Dermis microvascular lymphatic vessel endothelial cell (primary cell): ENCODE measurements around the gene KIFC3. TPM values are rescaled to one million over a fixed set of nuclear protein-coding genes. Genes with fewer than 3 reads are reported as not detected.
A peak's percentile ranks its signal among the peaks of the same experiment; 100 is the strongest.
"Not testable (repeated sequence)": the region's sequence is repeated elsewhere in the genome, so short reads cannot be mapped to it uniquely, and the experiment has no call there.

Source experiments
- DNase-seq, 2 donors: peaks; one replicate each; pipeline versions ENCODE4 v3.0.0 to v3.0.0-alpha.2; 2010; ENCODE audit warnings: low read depth in 2 of 2
- total RNA-seq: library from RNA; depleted of rRNA; stranded (reverse); fragments of >200 nt; gene quantifications from 2 replicates; pipeline ENCODE4 v1.2.1, GENCODE V29; 2014

Gene KIFC3
- total RNA-seq, 1 donor from 2014 or later, result 31.1 TPM

DNA sequence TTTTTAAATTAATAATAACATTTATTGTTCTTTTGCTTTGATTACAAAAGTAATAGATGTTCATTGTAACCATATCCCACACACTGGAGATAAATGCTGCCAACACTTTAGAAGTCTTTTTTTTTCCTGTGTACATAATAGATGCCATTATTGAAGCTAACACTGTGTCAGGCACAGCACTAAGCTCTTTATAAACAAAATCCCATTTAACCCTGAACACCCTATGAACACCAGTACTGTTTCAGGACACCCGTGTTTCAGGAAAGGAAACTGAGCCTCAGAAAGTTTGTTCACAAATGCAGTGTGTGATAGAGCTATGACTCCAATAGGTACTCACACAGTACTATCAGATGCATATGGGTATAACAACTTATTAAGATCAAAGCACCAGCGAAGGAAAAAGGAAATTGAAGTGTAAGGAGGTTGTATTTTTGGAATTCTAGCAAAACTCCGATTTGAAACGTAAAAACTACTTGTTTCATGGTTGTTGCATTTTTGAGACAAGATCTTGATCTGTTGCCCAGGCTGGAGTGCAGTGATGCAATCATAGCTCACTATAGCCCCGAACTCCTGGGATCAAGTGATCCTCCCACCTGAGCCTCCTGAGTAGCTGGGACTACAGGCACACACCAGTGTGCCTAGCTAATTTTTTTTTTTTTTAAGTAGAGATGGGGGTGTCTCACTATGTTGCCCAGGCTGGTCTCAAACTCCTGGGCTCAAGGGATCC lies 2.0 kb upstream of the KIFC3 start:
- DNase-seq, result no peak

DNA sequence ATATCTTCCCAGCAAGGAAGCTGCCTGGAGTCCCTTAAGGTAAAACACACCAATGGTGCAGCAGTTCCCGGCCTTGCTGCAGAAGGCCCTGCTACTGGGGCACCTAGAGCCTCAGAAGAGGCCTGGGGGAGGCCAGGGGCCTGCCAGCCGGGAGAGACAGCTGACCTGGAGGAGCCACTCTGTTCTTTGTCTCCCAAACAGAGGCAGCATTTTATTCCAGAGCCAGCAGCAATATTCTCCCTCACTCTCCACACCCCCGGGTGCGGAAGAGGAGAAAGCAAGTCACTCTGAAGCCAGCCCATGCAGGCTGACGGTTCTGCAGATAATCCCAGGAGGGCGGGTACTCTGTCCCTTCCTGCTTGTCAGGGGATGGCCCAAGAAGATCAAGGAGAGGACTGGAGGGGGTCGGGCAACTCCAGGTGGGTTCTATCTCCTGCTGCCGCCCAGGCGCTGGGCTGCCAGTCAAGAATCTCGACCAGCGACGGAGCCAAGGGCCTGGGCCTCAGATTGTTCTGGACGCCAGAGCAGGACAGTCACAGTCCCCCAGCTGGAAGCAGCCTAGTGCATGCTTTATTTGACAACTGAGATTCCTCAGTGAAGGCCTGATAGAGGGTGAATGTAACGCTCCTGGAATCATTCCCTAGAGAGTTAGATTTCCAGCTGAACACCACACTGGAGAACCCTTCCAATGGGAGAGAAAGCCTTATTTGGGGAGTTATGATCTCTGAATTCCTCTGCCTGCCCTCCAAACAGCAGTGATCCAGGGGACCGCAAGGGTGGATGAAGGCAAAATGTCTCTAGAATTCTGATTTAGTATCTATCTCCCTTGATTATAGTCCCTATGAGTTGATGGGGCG lies 1.1 kb upstream of the KIFC3 start:
- no peak for DNase-seq

DNA sequence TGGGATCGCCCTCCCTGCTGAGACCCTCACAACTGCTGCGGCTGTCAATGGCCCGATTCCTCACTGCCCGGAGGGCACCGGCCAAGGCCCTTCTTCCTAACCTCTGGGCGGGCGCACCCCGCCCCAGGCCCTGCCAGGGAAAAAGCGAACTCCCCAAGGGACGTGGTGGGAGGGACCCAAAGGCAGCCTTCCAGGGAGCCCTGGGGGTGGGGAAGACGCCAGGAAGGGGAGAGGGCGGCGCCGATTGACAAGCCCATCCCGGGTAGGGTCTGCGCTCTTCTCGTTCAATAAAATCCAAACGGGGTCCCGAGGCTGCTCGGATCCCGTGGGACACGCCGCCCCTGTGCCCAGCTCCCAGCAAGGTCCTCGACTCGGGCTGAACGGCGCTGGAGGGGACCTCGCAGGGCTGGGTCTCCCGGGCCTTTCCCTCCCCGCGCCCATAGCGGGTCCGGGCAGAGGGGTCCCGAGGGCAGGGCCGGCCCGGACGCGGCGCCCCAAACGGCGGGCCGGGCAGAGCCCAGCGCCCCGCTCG lies 416 bp downstream of the KIFC3 start:
- DNase-seq, result peak in 1 of 2 donors; percentile 25

- peak in 1 of 2 donors; percentile 37 for DNase-seq
Measured at GRCh38 chr16:57801098-57801808, 1.0 kb downstream of the KIFC3 start.

- DNase-seq, result no peak
Measured at GRCh38 chr16:57800200-57801097, 1.8 kb downstream of the KIFC3 start.

GRCh38 chr16:57799600-57800199 lies 2.6 kb downstream of the KIFC3 start:
- no peak for DNase-seq

- no peak for DNase-seq
Measured at GRCh38 chr16:57798953-57799599, 3.2 kb downstream of the KIFC3 start.

- no peak for DNase-seq
Measured at GRCh38 chr16:57798267-57798810, 4.0 kb downstream of the KIFC3 start.

- no peak for DNase-seq
Measured at GRCh38 chr16:57797526-57798266, 4.6 kb downstream of the KIFC3 start.

DNA sequence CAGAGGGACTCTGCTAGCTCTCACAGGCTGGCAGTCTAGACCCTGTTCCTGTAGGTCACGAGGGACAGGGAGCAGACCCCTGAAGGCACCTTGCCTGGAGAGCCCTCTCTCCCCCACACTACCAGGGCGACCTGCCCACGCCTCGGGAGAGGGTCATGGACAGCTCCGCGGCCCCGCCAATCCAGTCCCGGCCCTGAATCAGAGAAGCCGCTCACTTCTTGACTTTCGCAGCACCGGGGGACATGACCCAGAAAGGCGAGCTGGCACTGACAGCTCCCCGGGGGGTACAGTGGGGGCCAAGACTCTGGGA lies 5.1 kb downstream of the KIFC3 start:
- no peak for DNase-seq

GRCh38 chr16:57796014-57796413 lies 6.3 kb downstream of the KIFC3 start:
- DNase-seq, result not testable (repeated sequence)

GRCh38 chr16:57795431-57795878 lies 6.8 kb downstream of the KIFC3 start:
- peak; percentile 23 to 54 for DNase-seq

DNA sequence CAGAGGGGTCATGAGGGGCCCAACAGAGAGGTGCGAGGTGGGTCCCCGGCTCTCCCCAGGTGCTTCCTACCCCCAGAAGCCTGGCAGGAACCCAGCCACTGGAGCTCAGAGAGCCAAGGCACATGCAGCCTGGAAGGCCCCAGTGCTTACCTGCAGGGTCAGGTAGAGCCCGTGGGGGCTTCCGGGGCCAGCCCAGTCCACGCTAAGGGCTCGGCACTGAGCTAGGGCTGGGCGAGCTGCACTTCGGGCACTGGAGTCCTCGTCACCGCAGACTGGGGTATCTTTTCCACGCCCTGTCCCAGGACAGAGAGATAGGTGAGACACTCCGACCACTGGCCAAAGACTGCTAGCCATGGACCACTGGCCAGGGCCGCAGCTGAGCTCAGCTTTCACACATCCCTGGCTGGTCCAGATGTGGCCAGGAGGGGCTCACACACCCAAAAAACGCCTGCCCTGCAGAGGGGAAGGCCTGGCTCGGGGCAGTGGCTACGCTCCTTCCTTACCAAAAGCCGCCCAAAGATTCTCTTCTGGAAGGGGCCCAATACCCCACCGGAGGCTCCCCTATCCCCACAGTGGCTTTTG lies 7.4 kb downstream of the KIFC3 start:
- no peak for DNase-seq

GRCh38 chr16:57791893-57792461 lies 10.3 kb downstream of the KIFC3 start:
- DNase-seq, result no peak

- DNase-seq, result peak in 1 of 2 donors; percentile 44
Measured at GRCh38 chr16:57791195-57791892, 10.9 kb downstream of the KIFC3 start.

DNA sequence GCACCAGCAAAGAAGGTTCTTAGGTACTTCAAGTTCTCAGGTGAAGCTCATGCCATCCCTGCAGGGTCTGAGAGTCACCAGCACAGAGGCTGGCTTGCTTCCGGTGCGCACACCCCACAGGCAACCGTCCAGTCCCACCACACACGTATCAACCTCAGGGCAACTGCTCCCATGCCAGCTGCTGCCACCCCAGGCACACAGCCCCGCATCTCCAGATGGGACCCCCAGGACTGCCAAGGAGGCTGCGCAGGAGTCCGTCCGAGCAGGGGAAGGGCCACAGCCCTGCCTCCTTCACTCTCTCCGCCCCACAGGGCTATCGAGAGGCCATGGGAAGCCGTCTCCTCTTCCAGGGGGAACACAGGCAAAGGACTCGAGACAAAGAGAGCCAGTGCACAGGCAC lies 13.3 kb downstream of the KIFC3 start:
- no peak for DNase-seq

GRCh38 chr16:57788252-57788841 lies 13.9 kb downstream of the KIFC3 start:
- no peak for DNase-seq
